WTC11 (cell line): ENCODE results near the gene VAV2. TPM values are rescaled to one million over a fixed set of nuclear protein-coding genes. Genes with fewer than 3 reads are reported as not detected.

Experiments used
- ATAC-seq: fragments of 200-7000 bp; cut with Tn5 transposase; 2 replicates; pipeline ENCODE4 v1.10.0; 2021; ENCODE audit warnings: mild to moderate bottlenecking, moderate library complexity
- CTCF ChIA-PET: fragments of 300-600 bp; sonication (Branson Sonifier 250); formaldehyde crosslinking; loops from one replicate; lab custom pipeline; 2021; ENCODE audit warnings: antibody characterized with exemption; lab: Charles Lee
- POLR2A ChIA-PET: fragments of 350-600 bp; sonication (Branson Sonifier 250); formaldehyde crosslinking; loops from one replicate; lab custom pipeline; 2021; ENCODE audit warnings: antibody characterized with exemption; lab: Charles Lee
- DNase-seq: peaks from one replicate; pipeline ENCODE4 v3.0.0; 2021; ENCODE audit warnings: low spot score
- H3K27ac Mint-ChIP-seq: 2 replicates; pipeline ENCODE4 v1.8.0; 2021; ENCODE audit warnings: mixed read lengths
- H3K27me3 Mint-ChIP-seq: 2 replicates; pipeline ENCODE4 v1.8.0; 2021; ENCODE audit warnings: low read depth, mild to moderate bottlenecking, moderate library complexity, mixed read lengths
- H3K36me3 Mint-ChIP-seq: 2 replicates; pipeline ENCODE4 v1.8.0; 2021; ENCODE audit warnings: mixed read lengths
- H3K4me1 Mint-ChIP-seq: 2 replicates; pipeline ENCODE4 v1.8.0; 2022; ENCODE audit warnings: mixed read lengths
- H3K4me3 Mint-ChIP-seq: 2 replicates; pipeline ENCODE4 v1.8.0; 2021; ENCODE audit warnings: mild to moderate bottlenecking, moderate library complexity, mixed read lengths
- H3K9me3 Mint-ChIP-seq: 2 replicates; pipeline ENCODE4 v1.8.0; 2021; ENCODE audit warnings: mixed read lengths
- AR ChIP-seq: fragments of 250-450 bp; sonication (Bioruptor Pico); IDR thresholded peaks from 2 replicates; pipeline ENCODE4 v1.9.0; 2021; ENCODE audit warnings: mild to moderate bottlenecking
- ATF6 ChIP-seq: sonication (generic); formaldehyde crosslinking; IDR thresholded peaks from 2 replicates; pipeline ENCODE4 v1.8.1; 2023; ENCODE audit warnings: mild to moderate bottlenecking, missing genetic modification reagents
- CREB1 ChIP-seq: sonication (generic); formaldehyde crosslinking; IDR thresholded peaks from 2 replicates; pipeline ENCODE4 v1.8.0; 2023; ENCODE audit warnings: mild to moderate bottlenecking, missing genetic modification reagents
- CREM ChIP-seq: sonication (generic); formaldehyde crosslinking; IDR thresholded peaks from 2 replicates; pipeline ENCODE4 v1.8.1; 2022; ENCODE audit warnings: mild to moderate bottlenecking, missing genetic modification reagents, moderate library complexity
- FOXK1 ChIP-seq: sonication (generic); formaldehyde crosslinking; IDR thresholded peaks from 2 replicates; pipeline ENCODE4 v1.8.0; 2022; ENCODE audit warnings: mild to moderate bottlenecking, moderate library complexity, missing genetic modification reagents
- GABPB1 ChIP-seq: sonication (generic); formaldehyde crosslinking; IDR thresholded peaks from 2 replicates; pipeline ENCODE4 v1.8.1; 2023; ENCODE audit warnings: mild to moderate bottlenecking, missing genetic modification reagents
- GRHL2 ChIP-seq: fragments of 250-450 bp; sonication (Bioruptor Pico); IDR thresholded peaks from 2 replicates; pipeline ENCODE4 v1.8.0; 2022; ENCODE audit warnings: mild to moderate bottlenecking, moderate library complexity; ENCODE audit not compliant: insufficient replicate concordance, severe bottlenecking
- GTF2I ChIP-seq: fragments of 250-450 bp; sonication (Bioruptor Pico); conservative IDR thresholded peaks from 2 replicates; pipeline ENCODE4 v1.4.0; 2021; ENCODE audit warnings: mild to moderate bottlenecking
- IRF2 ChIP-seq: sonication (generic); formaldehyde crosslinking; IDR thresholded peaks from 2 replicates; pipeline ENCODE4 v1.8.0; 2022; ENCODE audit warnings: low read depth, missing genetic modification reagents, borderline replicate concordance
- KAT7 ChIP-seq: sonication (generic); formaldehyde crosslinking; IDR thresholded peaks from 2 replicates; pipeline ENCODE4 v1.8.1; 2023; ENCODE audit warnings: missing genetic modification reagents, mild to moderate bottlenecking, borderline replicate concordance
- MXD4 ChIP-seq: fragments of 250-450 bp; sonication (Bioruptor Pico); IDR thresholded peaks from 2 replicates; pipeline ENCODE4 v1.8.0; 2021; ENCODE audit warnings: mild to moderate bottlenecking, moderate library complexity, borderline replicate concordance
- OVOL2 ChIP-seq: fragments of 250-450 bp; sonication (Bioruptor Pico); IDR thresholded peaks from 2 replicates; pipeline ENCODE4 v1.9.0; 2021; ENCODE audit warnings: mild to moderate bottlenecking, borderline replicate concordance
- RORB ChIP-seq: fragments of 250-450 bp; sonication (Bioruptor Pico); IDR thresholded peaks from 2 replicates; pipeline ENCODE4 v1.9.0; 2021; ENCODE audit warnings: mild to moderate bottlenecking
- SMAD4 ChIP-seq: sonication (generic); formaldehyde crosslinking; IDR thresholded peaks from 2 replicates; pipeline ENCODE4 v1.8.0; 2022; ENCODE audit warnings: mild to moderate bottlenecking, missing genetic modification reagents
- TEAD1 ChIP-seq: sonication (generic); formaldehyde crosslinking; IDR thresholded peaks from 2 replicates; pipeline ENCODE4 v1.8.0; 2022; ENCODE audit warnings: mild to moderate bottlenecking, missing genetic modification reagents
- ZNF138 ChIP-seq: sonication (generic); formaldehyde crosslinking; conservative IDR thresholded peaks from 2 replicates; pipeline ENCODE4 v1.8.1; 2022; ENCODE audit warnings: mild to moderate bottlenecking, moderate library complexity, missing genetic modification reagents
- ZNF263 ChIP-seq: sonication (generic); formaldehyde crosslinking; IDR thresholded peaks from 2 replicates; pipeline ENCODE4 v1.8.1; 2022; ENCODE audit warnings: low read depth, mild to moderate bottlenecking, moderate library complexity, missing genetic modification reagents
- ZNF317 ChIP-seq: sonication (generic); formaldehyde crosslinking; IDR thresholded peaks from 2 replicates; pipeline ENCODE4 v1.8.1; 2023; ENCODE audit warnings: low read depth, mild to moderate bottlenecking, moderate library complexity, missing genetic modification reagents, borderline replicate concordance
- ZNF423 ChIP-seq: fragments of 250-450 bp; sonication (Bioruptor Pico); IDR thresholded peaks from 2 replicates; pipeline ENCODE4 v2.1.2; 2022; ENCODE audit warnings: mild to moderate bottlenecking, moderate library complexity
- total RNA-seq: library from RNA; stranded (reverse); gene quantifications from 3 replicates; pipeline ENCODE4 v1.2.3, GENCODE V29; 2021
- TF ChIP-seq, protein P1 (sequence below): sonication (generic); formaldehyde crosslinking; IDR thresholded peaks from 2 replicates; pipeline ENCODE4 v1.8.1; 2023; ENCODE audit warnings: mild to moderate bottlenecking, missing genetic modification reagents
- TF ChIP-seq, protein P2 (sequence below): sonication (generic); formaldehyde crosslinking; IDR thresholded peaks from 2 replicates; pipeline ENCODE4 v1.8.0; 2022; ENCODE audit warnings: mild to moderate bottlenecking, missing genetic modification reagents
- TF ChIP-seq, protein P3 (sequence below): sonication (generic); formaldehyde crosslinking; IDR thresholded peaks from 2 replicates; pipeline ENCODE4 v1.8.1; 2022; ENCODE audit warnings: mild to moderate bottlenecking, moderate library complexity, missing genetic modification reagents

VAV2 gene
- total RNA-seq, 1 experiment from 2014 or later: 39.7 TPM

DNA sequence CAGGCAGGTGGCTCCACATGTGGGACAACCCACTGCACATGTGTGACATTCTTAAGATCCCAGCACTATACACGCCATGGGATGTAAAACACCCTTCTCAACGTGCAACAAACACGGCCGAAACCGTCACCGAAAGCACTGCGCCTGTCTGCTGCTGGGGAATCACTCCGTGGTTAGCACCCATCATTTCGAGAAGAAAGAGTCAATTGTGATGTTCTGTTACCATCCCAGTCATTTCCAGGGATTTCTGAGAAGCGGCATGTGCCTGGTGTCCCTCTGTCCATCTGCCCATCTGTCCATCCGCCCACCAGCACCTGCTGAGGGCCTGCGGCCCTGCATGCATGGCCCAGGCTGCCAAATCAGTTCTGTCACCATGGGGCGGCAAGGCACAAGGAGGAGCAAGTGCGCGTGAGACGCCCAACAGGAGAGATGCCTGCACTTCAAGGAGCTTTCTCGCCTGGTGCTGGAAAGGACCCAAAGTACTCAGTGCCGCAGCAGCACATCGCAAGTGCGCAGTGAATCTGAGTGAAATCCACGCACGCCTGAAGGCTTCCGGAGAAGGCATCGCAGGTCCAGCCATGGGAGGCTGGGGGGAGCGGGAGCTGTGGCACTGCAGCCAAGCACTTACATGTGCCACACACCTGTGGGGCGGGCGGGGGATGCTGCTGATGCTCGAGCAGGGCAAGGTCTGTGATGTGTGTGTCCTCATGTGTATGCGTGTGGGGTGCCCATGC, 38.0 kb downstream of the VAV2 start:
- peak overlapping the region; percentile 76 for H3K27ac Mint-ChIP-seq
- no peak for TF ChIP-seq SMAD4 (CRISPR knock-in tag)
- no peak for TF ChIP-seq ZNF317 (CRISPR knock-in tag)
- no peak for TF ChIP-seq CREB1 (CRISPR knock-in tag)
- TF ChIP-seq, all 79 proteins: peak for 0
- POLR2A ChIA-PET: no interaction called here
- no peak for DNase-seq
- H3K4me1 Mint-ChIP-seq: peaks cover 48% of the 10 kb centered on the region
- H3K27me3 Mint-ChIP-seq: no peaks in the 10 kb centered on the region
- CTCF ChIA-PET: interaction anchor here (1.4 to 2.2 kb wide), 2 partner anchors 41 to 71 kb away, joined by 3 to 7 read pairs; partner anchors contain the start of gene BRD3OS
- no peaks in the 10 kb centered on the region for H3K9me3 Mint-ChIP-seq
- ATAC-seq: no peak
- H3K36me3 Mint-ChIP-seq: no peaks in the 10 kb centered on the region
- H3K4me3 Mint-ChIP-seq: no peak overlapping the region

GRCh38 chr9:133953621-133953975, 38.5 kb downstream of the VAV2 start:
- CTCF ChIA-PET: interaction anchor here (1.4 kb wide), 1 partner anchor 40 kb away, joined by 3 read pairs; no protein-coding TSS in a partner anchor
- TF ChIP-seq SMAD4 (CRISPR knock-in tag) (no peak), MXD4 (CRISPR knock-in tag) (no peak), KAT7 (CRISPR knock-in tag) (no peak), GRHL2 (CRISPR knock-in tag) (no peak)
- TF ChIP-seq, all 79 proteins: peak for 0
- H3K4me1 Mint-ChIP-seq: peaks cover 44% of the 10 kb centered on the region
- H3K36me3 Mint-ChIP-seq: no peaks in the 10 kb centered on the region
- no peak for ATAC-seq
- no peaks in the 10 kb centered on the region for H3K27me3 Mint-ChIP-seq
- H3K4me3 Mint-ChIP-seq: no peak overlapping the region
- DNase-seq: no peak
- POLR2A ChIA-PET: no interaction called here
- H3K9me3 Mint-ChIP-seq: no peaks in the 10 kb centered on the region
- H3K27ac Mint-ChIP-seq: peak overlapping the region; percentile 76; the same call in 1 of the 2 replicates

GRCh38 chr9:133952598-133953550, 39.2 kb downstream of the VAV2 start:
- DNase-seq (no peak), ATAC-seq (no peak)
- Mint-ChIP-seq H3K36me3 (no peaks in the 10 kb centered on the region), H3K27ac (no peak overlapping the region), H3K27me3 (no peaks in the 10 kb centered on the region), H3K4me1 (peaks cover 47% of the 10 kb centered on the region), H3K9me3 (no peaks in the 10 kb centered on the region), H3K4me3 (no peak overlapping the region)
- ChIA-PET CTCF (no interaction called here), POLR2A (no interaction called here)
- TF ChIP-seq TEAD1 (no peak), ZNF138 (CRISPR knock-in tag) (no peak), FOXK1 (CRISPR knock-in tag) (no peak), IRF2 (CRISPR knock-in tag) (no peak), ATF6 (CRISPR knock-in tag) (no peak), ZNF423 (CRISPR knock-in tag) (no peak), RORB (CRISPR knock-in tag) (no peak), OVOL2 (CRISPR knock-in tag) (no peak), GTF2I (CRISPR knock-in tag) (no peak), AR (no peak), ZNF263 (CRISPR knock-in tag) (no peak), CREM (CRISPR knock-in tag) (no peak), GABPB1 (CRISPR knock-in tag) (no peak)
- TF ChIP-seq, protein P1, sequence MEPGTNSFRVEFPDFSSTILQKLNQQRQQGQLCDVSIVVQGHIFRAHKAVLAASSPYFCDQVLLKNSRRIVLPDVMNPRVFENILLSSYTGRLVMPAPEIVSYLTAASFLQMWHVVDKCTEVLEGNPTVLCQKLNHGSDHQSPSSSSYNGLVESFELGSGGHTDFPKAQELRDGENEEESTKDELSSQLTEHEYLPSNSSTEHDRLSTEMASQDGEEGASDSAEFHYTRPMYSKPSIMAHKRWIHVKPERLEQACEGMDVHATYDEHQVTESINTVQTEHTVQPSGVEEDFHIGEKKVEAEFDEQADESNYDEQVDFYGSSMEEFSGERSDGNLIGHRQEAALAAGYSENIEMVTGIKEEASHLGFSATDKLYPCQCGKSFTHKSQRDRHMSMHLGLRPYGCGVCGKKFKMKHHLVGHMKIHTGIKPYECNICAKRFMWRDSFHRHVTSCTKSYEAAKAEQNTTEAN: no peak
- TF ChIP-seq, protein P2, sequence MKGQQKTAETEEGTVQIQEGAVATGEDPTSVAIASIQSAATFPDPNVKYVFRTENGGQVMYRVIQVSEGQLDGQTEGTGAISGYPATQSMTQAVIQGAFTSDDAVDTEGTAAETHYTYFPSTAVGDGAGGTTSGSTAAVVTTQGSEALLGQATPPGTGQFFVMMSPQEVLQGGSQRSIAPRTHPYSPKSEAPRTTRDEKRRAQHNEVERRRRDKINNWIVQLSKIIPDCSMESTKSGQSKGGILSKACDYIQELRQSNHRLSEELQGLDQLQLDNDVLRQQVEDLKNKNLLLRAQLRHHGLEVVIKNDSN (CRISPR knock-in tag): no peak
- TF ChIP-seq, protein P3, sequence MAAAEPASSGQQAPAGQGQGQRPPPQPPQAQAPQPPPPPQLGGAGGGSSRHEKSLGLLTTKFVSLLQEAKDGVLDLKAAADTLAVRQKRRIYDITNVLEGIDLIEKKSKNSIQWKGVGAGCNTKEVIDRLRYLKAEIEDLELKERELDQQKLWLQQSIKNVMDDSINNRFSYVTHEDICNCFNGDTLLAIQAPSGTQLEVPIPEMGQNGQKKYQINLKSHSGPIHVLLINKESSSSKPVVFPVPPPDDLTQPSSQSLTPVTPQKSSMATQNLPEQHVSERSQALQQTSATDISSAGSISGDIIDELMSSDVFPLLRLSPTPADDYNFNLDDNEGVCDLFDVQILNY (CRISPR knock-in tag): no peak
